Measurements from ENCODE around the gene PRR32. TPM values are rescaled to one million over a fixed set of nuclear protein-coding genes. Genes with fewer than 3 reads are reported as not detected.

The PRR32 gene
- total RNA-seq, 1 experiment from 2014 or later, result not detected

DNA sequence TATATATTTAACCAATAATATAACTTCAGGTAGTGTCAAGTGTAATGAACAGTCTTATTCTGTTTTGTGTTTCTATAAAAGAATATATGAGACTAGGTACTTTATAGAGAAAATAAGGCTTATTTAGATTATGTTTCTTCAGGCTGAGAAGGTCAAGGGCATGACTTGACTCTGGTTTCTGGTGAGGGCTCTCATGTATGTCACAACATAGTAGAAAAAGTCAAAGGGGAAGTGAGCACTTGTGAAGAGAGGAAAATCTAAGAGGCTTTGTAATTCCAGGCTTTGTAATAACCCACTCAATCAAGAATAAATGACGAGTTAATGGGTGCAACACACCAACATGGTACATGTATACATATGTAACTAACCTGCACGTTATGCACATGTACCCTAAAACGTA, 27.6 kb downstream of the PRR32 start:
- Histone ChIP-seq H3K4me3 (ENCODE audit: low read depth in 2 of 2, low read length in 2 of 2) (no peak overlapping the region), H3K36me3 (ENCODE audit: control insufficient read depth, insufficient read depth, low read length) (no peaks in the 10 kb centered on the region), H3K27me3 (ENCODE audit: control insufficient read depth, insufficient read depth, low read length) (no peaks in the 10 kb centered on the region), H3K4me1 (ENCODE audit: control insufficient read depth, insufficient read depth, low read length) (no peaks in the 10 kb centered on the region), H3K9me3 (ENCODE audit: control insufficient read depth, insufficient read depth, low read depth, low read length) (no peaks in the 10 kb centered on the region), H3K27ac (ENCODE audit: low read length) (no peak overlapping the region)
- in situ Hi-C loops (cut with HindIII; ENCODE audit: low pct_unique_long_range_greater_than_20kb, low sequenced_read_pairs), result no loop called here
- intact Hi-C loops (cut with micrococcal nuclease; ENCODE audit: unreplicated experiment), result no loop called here
- ATAC-seq (no peak), DNase-seq (ENCODE audit: low read depth, low spot score) (no peak)
- POLR2A ChIA-PET, result no interaction called here
- BruUV-seq (replicated peaks), result no TSS peak
- CTCF ChIA-PET, result no interaction called here
- no peak for TF ChIP-seq POLR2AphosphoS5 (IDR thresholded peaks at IDR 0.05; ENCODE audit: low read depth, low read length)
- TF ChIP-seq, protein P1, sequence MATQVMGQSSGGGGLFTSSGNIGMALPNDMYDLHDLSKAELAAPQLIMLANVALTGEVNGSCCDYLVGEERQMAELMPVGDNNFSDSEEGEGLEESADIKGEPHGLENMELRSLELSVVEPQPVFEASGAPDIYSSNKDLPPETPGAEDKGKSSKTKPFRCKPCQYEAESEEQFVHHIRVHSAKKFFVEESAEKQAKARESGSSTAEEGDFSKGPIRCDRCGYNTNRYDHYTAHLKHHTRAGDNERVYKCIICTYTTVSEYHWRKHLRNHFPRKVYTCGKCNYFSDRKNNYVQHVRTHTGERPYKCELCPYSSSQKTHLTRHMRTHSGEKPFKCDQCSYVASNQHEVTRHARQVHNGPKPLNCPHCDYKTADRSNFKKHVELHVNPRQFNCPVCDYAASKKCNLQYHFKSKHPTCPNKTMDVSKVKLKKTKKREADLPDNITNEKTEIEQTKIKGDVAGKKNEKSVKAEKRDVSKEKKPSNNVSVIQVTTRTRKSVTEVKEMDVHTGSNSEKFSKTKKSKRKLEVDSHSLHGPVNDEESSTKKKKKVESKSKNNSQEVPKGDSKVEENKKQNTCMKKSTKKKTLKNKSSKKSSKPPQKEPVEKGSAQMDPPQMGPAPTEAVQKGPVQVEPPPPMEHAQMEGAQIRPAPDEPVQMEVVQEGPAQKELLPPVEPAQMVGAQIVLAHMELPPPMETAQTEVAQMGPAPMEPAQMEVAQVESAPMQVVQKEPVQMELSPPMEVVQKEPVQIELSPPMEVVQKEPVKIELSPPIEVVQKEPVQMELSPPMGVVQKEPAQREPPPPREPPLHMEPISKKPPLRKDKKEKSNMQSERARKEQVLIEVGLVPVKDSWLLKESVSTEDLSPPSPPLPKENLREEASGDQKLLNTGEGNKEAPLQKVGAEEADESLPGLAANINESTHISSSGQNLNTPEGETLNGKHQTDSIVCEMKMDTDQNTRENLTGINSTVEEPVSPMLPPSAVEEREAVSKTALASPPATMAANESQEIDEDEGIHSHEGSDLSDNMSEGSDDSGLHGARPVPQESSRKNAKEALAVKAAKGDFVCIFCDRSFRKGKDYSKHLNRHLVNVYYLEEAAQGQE (IDR thresholded peaks at IDR 0.05; ENCODE audit: insufficient read depth in 1 of 2, low read depth in 2 of 2, low read length in 1 of 2), result no peak
- no peak for TF ChIP-seq TCF7L2 (IDR thresholded peaks at IDR 0.05; ENCODE audit: low read depth, low read length)
- TF ChIP-seq, protein P2, sequence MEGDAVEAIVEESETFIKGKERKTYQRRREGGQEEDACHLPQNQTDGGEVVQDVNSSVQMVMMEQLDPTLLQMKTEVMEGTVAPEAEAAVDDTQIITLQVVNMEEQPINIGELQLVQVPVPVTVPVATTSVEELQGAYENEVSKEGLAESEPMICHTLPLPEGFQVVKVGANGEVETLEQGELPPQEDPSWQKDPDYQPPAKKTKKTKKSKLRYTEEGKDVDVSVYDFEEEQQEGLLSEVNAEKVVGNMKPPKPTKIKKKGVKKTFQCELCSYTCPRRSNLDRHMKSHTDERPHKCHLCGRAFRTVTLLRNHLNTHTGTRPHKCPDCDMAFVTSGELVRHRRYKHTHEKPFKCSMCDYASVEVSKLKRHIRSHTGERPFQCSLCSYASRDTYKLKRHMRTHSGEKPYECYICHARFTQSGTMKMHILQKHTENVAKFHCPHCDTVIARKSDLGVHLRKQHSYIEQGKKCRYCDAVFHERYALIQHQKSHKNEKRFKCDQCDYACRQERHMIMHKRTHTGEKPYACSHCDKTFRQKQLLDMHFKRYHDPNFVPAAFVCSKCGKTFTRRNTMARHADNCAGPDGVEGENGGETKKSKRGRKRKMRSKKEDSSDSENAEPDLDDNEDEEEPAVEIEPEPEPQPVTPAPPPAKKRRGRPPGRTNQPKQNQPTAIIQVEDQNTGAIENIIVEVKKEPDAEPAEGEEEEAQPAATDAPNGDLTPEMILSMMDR (IDR thresholded peaks at IDR 0.05), result no peak
- TF ChIP-seq SIN3A (IDR thresholded peaks at IDR 0.05; ENCODE audit: borderline replicate concordance, insufficient read depth, low read depth, low read length), result no peak

DNA sequence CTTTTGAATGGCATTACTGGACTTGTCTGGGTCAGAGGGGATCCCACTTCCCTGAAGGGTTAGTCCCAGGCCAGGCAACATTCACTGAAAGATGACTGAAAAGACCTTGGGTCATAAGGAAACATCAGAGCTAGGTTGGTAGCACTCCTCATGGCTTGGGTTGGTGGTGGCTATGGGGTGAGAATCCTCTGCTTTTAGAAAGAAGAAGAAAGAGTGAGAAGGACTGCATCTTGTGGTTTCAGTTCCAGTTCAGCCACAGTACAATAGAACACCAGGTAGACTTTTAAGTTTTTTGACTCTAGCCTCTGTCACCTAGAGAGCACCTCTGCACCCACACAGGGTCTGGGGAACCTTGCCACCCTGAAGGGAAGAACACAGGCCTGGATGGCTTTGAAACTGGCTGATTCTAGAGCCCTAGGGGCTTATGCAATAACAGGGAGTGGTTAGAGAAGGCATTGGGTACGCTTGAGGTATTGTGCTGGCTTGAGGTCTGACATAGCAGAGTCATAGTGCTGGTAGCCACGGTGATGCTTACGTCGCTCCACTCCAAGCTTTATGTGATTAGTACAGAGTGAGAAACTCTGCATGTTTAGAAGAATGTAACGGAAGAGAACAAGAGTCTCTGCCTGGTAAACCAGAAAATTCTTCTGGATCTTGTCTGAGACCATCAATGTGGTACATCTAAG, 36.5 kb downstream of the PRR32 start:
- H3K9me3 ChIP-seq (ENCODE audit: control insufficient read depth, insufficient read depth, low read depth, low read length), result peaks cover 2% of the 10 kb centered on the region; the same call in 1 of the 2 replicates
- no peaks in the 10 kb centered on the region for H3K27me3 ChIP-seq (ENCODE audit: control insufficient read depth, insufficient read depth, low read length)
- H3K4me3 ChIP-seq (ENCODE audit: low read depth in 2 of 2, low read length in 2 of 2), result no peak overlapping the region
- CTCF ChIA-PET, result no interaction called here
- no peaks in the 10 kb centered on the region for H3K36me3 ChIP-seq (ENCODE audit: control insufficient read depth, insufficient read depth, low read length)
- H3K27ac ChIP-seq (ENCODE audit: low read length), result no peak overlapping the region
- DNase-seq (ENCODE audit: low read depth, low spot score) (no peak), ATAC-seq (no peak)
- intact Hi-C loops (cut with micrococcal nuclease; ENCODE audit: unreplicated experiment), result no loop called here
- H3K4me1 ChIP-seq (ENCODE audit: control insufficient read depth, insufficient read depth, low read length), result no peaks in the 10 kb centered on the region
- BruUV-seq (replicated peaks), result no TSS peak
- in situ Hi-C loops (cut with HindIII; ENCODE audit: low pct_unique_long_range_greater_than_20kb, low sequenced_read_pairs), result no loop called here
- POLR2A ChIA-PET, result no interaction called here
- TF ChIP-seq SIN3A (IDR thresholded peaks at IDR 0.05; ENCODE audit: borderline replicate concordance, insufficient read depth, low read depth, low read length) (no peak), POLR2AphosphoS5 (IDR thresholded peaks at IDR 0.05; ENCODE audit: low read depth, low read length) (no peak), TCF7L2 (IDR thresholded peaks at IDR 0.05; ENCODE audit: low read depth, low read length) (no peak)
- TF ChIP-seq, protein P2 (IDR thresholded peaks at IDR 0.05), result no peak
- TF ChIP-seq, protein P1 (IDR thresholded peaks at IDR 0.05; ENCODE audit: insufficient read depth in 1 of 2, low read depth in 2 of 2, low read length in 1 of 2), result no peak
